COLO829 (cell line): ENCODE results near the gene LRP1B.

Source experiments
- DNase-seq: peaks from one replicate; pipeline ENCODE4 v3.0.0; 2012; ENCODE audit warnings: low spot score

The LRP1B gene

GRCh38 chr2:141133883-141134282 is 996.9 kb downstream of the LRP1B start:
- DNase-seq = no peak

DNA sequence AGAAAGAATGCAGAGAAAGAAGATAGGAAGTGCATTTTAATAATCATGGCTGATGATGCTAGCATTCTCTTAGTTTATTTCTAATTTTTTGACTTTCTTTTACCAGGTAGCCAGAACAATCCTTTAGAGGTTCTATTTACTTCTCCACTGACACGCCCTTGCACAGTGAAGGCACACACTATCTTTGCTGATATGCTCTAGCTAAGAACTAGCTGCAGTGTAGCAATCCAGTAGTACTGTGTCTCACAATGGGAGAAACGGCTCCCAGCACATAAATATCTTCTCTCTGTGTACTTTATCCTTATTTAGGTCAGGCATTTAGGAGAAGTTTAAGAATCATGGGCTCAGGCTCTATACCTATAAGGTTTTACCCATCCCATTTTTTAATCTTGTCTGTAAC is 1005.4 kb downstream of the LRP1B start:
- DNase-seq = no peak

GRCh38 chr2:141118836-141119235 is 1012.0 kb downstream of the LRP1B start:
- no peak for DNase-seq

DNA sequence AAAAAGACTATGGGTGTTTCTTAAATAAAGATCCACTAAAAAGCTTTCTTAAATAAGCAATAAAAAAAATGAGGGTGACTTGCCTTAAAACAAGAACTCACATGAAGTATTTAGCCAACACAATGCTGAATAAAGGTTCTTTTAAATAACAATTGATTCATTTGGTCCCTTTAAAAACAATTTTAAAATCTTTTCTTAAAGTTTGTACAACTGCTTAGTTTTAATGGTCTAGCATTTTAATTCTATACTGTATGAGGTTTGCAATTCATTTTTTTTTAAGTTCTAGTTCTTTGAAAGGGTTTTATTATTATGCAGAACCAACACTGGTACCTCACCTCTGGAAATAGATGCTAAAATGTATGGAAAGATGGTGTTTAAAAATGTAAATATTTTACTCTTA is 1017.5 kb downstream of the LRP1B start:
- DNase-seq = no peak

- DNase-seq = no peak
These were observed 1021.2 kb downstream of the LRP1B start for GRCh38 chr2:141109633-141110032.

DNA sequence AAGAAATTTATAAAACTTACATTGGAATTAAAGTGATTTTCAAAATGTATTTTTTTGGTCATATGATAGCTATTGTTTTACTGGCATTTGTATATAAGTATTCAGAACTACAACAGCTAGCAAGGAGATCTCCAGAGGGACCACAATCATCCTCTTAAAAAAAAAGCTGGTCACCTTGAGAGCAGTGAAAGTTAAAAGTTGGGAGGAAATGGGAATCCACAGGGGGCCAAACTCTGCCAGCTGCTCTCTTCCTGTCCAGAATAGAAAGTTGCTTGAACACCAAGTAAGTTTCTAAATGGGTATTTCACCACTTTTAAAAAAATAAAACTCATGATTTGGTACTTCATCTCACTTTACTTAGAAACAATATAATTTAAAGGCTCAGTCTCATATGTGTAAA is 1025.1 kb downstream of the LRP1B start:
- DNase-seq = no peak

DNA sequence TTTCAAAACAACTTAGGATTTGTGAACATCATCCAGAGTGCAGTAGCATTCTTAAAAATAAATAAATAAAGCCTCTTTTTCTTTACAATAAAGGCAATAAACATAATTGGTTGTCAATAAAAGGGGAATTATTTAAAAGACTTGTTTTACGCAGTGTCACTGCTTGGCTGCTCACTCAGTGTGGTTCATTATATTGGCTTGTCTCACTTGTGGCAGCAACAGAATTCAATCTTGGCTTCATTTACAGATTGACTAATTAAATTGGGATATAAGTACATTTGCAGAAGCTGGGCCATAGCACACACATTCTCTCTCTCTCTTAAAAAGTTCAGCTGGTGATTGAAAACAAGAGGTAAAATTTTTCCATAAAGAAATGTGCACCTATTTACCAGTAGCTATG is 1027.6 kb downstream of the LRP1B start:
- no peak for DNase-seq

DNA sequence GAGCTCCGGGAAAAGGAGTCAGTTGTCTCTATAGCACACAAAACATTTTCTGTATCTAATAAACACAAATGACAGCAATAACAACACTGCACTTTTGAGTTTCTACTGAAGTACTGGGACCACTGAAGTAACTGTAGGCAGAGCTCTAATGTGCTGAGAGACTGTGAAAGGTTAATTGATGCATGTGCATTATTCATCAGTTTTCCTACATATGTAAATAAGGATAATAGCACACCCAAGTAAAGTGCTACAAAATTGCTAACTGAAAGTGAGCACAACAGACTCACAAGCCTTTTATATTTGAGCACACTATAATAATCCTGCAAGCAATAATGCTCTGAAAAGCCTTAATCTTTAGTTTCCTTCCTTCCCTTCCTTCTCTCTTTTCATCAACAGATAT is 1051.6 kb downstream of the LRP1B start:
- DNase-seq = no peak

GRCh38 chr2:141075753-141076152 is 1055.1 kb downstream of the LRP1B start:
- DNase-seq = no peak

DNA sequence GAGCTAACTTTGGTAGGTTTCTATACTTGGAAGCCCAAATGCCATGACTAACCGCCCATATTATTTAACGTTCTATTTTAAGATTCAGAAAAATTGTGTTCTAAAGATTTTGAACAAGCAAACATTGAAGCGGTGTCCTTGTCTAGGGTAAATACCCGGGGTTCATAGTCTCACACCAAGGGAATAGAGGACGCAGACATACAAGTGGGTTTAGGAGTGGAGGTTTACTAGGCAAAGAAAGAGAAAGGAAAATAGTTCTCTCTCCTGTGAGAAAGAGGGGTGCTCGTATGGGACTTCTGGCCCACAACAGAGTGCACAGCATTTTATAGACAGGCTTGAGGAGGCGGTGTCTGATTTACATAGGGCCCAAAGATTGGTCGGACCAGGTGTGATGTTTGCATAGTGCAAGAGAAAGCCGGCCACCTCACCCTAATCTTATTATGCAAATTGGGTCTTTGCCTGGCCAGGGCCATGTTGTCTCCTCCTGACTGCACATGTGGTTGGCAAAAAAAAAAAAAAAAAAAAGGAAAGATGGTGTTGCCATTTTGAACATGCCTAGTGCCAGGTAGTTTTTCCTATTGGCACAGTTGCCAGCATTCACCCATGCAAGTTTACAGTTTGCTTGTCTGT is 1062.6 kb downstream of the LRP1B start:
- DNase-seq = no peak

DNA sequence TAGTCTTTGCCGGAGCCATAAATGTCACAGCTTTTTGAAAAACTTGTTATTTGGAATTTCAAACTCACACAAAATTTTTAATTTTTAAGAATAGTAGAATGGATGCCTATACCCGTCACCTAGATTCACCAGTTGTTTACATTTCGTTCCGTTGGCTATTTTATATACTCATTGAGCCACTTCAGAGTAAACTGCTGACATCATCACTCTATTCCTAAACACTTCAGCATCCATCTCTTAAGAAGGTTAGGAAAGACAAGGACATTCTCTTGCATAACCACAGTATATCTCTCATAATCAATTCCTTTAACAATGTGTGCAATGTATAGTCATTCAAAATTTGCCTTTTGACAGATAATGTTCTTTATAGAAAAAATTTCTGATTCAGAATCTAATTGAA is 1065.8 kb downstream of the LRP1B start:
- DNase-seq = no peak

DNA sequence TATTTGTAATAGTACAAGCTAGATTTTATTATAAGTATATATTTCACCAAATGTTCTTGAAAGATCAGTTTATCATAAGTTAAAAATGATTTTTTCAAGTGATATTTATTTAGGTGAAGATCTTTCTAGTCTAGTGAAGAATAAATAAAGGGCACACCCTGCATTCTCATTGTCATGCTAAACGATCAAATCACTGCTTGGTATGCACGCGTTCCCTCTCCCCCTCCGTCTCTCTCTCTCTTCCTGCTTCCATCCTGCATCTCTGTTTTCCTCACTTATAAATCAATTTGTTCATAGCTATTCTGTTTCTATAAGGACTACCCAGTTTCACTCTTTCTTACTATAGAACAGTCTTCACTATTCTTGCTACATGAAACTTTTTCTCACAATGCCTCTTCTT is 1067.4 kb downstream of the LRP1B start:
- DNase-seq = no peak

GRCh38 chr2:141062443-141062842 is 1068.4 kb downstream of the LRP1B start:
- DNase-seq = no peak

DNA sequence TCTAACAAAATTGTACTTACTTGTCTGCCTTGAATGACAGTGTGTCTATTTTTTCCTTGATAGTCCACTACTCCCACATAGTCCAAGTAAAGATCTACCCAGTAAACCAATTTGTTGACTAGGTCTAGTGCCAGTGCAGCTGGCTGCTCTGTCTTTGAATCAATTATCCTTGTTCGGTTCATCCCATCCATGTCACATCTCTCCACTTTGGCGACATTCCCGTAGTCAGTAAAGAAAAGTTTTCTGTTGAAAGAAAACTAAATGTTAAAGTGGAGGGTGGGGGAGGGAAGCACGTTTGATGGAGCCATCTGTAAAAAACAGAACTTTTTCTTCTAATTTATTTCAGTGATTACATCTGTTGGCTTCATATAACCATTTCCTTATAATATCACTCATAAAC is 1068.8 kb downstream of the LRP1B start:
- no peak for DNase-seq

DNA sequence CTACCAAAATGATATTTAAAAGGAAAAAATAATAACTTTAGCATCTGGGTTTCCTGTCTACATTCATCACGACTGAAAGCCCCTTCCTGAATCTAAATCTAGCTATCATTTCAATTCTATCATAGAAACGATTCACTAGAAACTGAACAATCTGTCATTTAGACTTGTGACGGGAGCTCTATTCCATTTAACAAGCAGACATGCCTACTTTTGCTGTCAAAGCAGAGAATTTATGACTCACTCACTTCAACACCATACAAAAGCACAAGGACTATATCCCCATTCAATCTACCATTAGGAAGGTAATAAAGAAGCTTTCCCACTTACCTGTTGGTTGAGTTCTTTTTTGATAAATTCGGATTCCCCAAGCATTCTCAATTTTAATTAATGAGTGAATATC is 1072.3 kb downstream of the LRP1B start:
- no peak for DNase-seq

GRCh38 chr2:141055531-141055930 is 1075.3 kb downstream of the LRP1B start:
- no peak for DNase-seq

DNA sequence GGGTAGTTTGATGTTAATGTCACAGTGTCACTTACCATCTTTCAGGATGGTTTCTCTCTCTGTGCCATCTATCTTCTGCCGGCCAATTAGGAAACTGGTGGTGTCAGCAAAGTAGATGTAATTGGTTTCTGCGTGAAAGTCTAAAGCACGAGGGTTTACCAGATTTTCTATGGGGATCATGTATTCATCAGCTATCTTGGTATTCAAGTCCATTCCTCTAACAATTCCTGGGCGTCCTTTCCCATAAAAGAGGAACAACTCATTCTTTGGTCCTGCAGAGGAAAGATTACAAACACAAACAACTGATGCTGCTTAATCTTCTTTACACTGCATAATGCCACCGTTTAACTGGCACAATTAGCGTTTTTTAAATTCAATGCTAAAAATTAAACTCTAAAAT is 1081.9 kb downstream of the LRP1B start:
- DNase-seq = no peak

- no peak for DNase-seq
These were observed 1089.5 kb downstream of the LRP1B start for GRCh38 chr2:141041281-141041680.

GRCh38 chr2:141038341-141038740 is 1092.5 kb downstream of the LRP1B start:
- DNase-seq = no peak

GRCh38 chr2:141037361-141037760 is 1093.5 kb downstream of the LRP1B start:
- DNase-seq = no peak

- no peak for DNase-seq
These were observed 1094.9 kb downstream of the LRP1B start for GRCh38 chr2:141035846-141036420.

DNA sequence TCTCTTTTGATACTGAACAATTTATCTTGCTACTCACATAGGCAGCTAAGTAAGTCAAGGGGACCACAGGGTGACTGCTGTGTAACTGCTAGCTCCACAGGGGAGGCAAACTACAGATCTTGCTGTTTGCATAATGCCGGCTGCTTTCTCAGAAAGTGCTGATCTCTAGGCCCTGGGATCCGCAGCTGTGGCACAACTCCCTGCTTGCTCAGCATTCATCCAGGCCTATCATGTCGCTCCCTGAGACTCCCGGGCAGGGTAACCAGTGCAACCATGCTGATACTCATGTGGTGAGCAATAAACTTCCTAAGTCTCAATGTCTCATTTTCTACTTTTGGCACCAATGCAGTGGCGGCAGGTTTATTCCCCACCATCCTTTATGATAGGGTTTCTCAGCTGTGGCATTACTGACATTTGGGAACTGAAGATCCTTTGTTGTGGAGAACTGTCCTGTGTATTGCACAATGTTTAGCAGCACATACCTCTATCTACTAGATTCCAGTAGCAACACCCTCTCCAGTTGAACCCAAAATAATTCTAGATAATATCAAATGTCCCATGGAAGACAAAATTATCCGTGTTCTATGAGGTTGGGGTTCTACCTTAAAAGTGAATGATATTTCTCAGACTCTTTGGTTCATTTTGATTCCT is 1101.3 kb downstream of the LRP1B start:
- DNase-seq = no peak

DNA sequence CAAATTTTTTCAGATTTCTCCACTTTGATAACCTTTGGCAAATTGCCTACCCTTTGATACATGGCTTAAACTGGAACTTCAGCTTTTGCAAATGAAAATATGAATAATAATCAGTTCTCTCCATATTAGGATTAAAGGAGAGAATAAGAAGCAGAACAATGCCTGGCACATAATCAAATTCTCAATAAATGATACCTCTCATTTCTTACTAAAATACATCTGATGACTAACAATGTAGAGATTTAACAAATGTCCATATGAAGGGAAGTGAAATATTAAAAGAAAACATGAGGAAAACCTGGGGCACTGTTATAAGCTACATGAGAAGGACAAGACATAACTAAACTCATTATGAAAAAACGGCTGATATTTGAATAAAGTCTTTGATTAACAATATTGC is 1103.6 kb downstream of the LRP1B start:
- DNase-seq = no peak

DNA sequence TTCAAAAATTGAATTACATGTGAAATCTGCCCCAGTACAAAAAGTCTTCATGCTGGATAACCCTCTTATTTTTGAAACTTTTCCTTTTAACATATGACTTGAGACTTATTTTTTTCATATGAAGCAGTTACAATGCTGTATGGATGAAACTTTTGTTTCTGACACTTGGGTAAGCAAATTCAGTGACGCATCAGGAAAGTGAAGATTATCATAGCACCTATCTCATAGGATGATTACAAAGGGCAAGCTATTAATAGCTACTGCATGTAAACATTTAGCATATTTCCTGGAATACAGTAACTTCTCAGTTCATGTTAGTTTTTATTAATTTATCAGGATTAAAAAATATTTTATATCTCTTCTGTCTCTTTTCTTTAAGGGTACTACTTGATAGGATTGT is 1109.2 kb downstream of the LRP1B start:
- DNase-seq = no peak
